Ishikawa (cell line): ENCODE results near the gene CHST15.

Experiments
- EP300 ChIP-seq: IDR thresholded peaks from 2 replicates; pipeline ENCODE4 v1.6.1; 2012; ENCODE audit warnings: borderline replicate concordance
- REST ChIP-seq: IDR thresholded peaks from 2 replicates; pipeline ENCODE4 v1.6.1; 2012; ENCODE audit warnings: low read depth, mild to moderate bottlenecking
- TF ChIP-seq, protein P1 (sequence below): IDR thresholded peaks from 2 replicates; pipeline ENCODE4 v1.6.1; 2012

- TF ChIP-seq EP300 (no peak), REST (no peak)
- TF ChIP-seq, protein P1, sequence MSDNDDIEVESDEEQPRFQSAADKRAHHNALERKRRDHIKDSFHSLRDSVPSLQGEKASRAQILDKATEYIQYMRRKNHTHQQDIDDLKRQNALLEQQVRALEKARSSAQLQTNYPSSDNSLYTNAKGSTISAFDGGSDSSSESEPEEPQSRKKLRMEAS, result no peak
These were observed 25.5 kb downstream of the CHST15 start for GRCh38 chr10:124067825-124068400.
